Smooth muscle cell (in vitro differentiated cells): ENCODE results near the gene TNIK. TPM values are rescaled to one million over a fixed set of nuclear protein-coding genes. Genes with fewer than 3 reads are reported as not detected.
"Not testable (repeated sequence)": the region's sequence is repeated elsewhere in the genome, so short reads cannot be mapped to it uniquely, and the experiment has no call there.

Experiments
- DNase-seq: peaks from one replicate; lab custom pipeline; 2025; ENCODE audit not compliant: unreplicated experiment; lab: John Stamatoyannopoulos, UW
- H2AFZ ChIP-seq: fragments of 200-600 bp; sonication (generic); 2 replicates; pipeline ENCODE4 v1.6.0; 2016; ENCODE audit warnings: antibody characterized with exemption, low read depth, mild to moderate bottlenecking
- H3F3A ChIP-seq: fragments of 200-600 bp; sonication (generic); 2 replicates; pipeline ENCODE4 v1.6.0; 2017; ENCODE audit warnings: antibody characterized with exemption, low read depth
- H3K27ac ChIP-seq: fragments of 200-600 bp; sonication (generic); 2 replicates; pipeline ENCODE4 v1.5.1; 2016; ENCODE audit warnings: low read depth, mild to moderate bottlenecking
- H3K27me3 ChIP-seq: fragments of 200-600 bp; sonication (generic); 2 replicates; pipeline ENCODE4 v1.6.1; 2016; ENCODE audit warnings: low read depth, mild to moderate bottlenecking
- H3K36me3 ChIP-seq: fragments of 200-600 bp; sonication (generic); 2 replicates; pipeline ENCODE4 v1.5.1; 2016; ENCODE audit warnings: low read depth
- H3K4me1 ChIP-seq: fragments of 200-600 bp; sonication (generic); 2 replicates; pipeline ENCODE4 v1.5.1; 2016; ENCODE audit warnings: low read depth
- H3K4me2 ChIP-seq: fragments of 200-600 bp; sonication (generic); 2 replicates; pipeline ENCODE4 v1.6.0; 2016; ENCODE audit warnings: mild to moderate bottlenecking
- H3K4me3 ChIP-seq: fragments of 200-600 bp; sonication (generic); 2 replicates; pipeline ENCODE4 v1.5.1; 2016; ENCODE audit warnings: mild to moderate bottlenecking
- H3K79me2 ChIP-seq: fragments of 200-600 bp; sonication (generic); 2 replicates; pipeline ENCODE4 v1.6.0; 2016; ENCODE audit warnings: low read depth, mild to moderate bottlenecking
- H3K9ac ChIP-seq: fragments of 200-600 bp; sonication (generic); 2 replicates; pipeline ENCODE4 v1.6.0; 2016; ENCODE audit warnings: low read depth
- H3K9me3 ChIP-seq: fragments of 200-600 bp; sonication (generic); replicated peaks from 2 replicates; pipeline ENCODE4 v1.5.1; 2016; ENCODE audit warnings: low read depth
- H4K20me1 ChIP-seq: fragments of 200-600 bp; sonication (generic); 2 replicates; pipeline ENCODE4 v1.6.0; 2016; ENCODE audit warnings: low read depth
- WGBS: methylation state at CpG from one replicate; pipeline ENCODE4 v1.1.7; 2016; ENCODE audit warnings: low lambda C conversion rate; 5-methylcytosine and 5-hydroxymethylcytosine counted together
- polyA plus RNA-seq: library from polyadenylated mRNA; unstranded; fragments of >200 nt; fragmentation: Nextera tagmentation; extraction: Ambion mirVana; gene quantifications from 2 replicates; pipeline ENCODE4 v1.2.1, GENCODE V29; 2016
- total RNA-seq: library from RNA; depleted of rRNA; stranded (reverse); fragments of >200 nt; gene quantifications from 2 replicates; pipeline ENCODE4 v1.2.3, GENCODE V29; 2014
- TF ChIP-seq, protein P1 (sequence below): fragments of 200-600 bp; sonication (generic); IDR thresholded peaks from 2 replicates; pipeline ENCODE4 v1.5.1; 2017; ENCODE audit warnings: borderline replicate concordance, mild to moderate bottlenecking, antibody characterized with exemption; ENCODE audit not compliant: insufficient read depth, poor library complexity, severe bottlenecking

The TNIK gene
- total and polyA plus RNA-seq, 2 experiments from 2014 or later, result 10.4 to 12.5 TPM

DNA sequence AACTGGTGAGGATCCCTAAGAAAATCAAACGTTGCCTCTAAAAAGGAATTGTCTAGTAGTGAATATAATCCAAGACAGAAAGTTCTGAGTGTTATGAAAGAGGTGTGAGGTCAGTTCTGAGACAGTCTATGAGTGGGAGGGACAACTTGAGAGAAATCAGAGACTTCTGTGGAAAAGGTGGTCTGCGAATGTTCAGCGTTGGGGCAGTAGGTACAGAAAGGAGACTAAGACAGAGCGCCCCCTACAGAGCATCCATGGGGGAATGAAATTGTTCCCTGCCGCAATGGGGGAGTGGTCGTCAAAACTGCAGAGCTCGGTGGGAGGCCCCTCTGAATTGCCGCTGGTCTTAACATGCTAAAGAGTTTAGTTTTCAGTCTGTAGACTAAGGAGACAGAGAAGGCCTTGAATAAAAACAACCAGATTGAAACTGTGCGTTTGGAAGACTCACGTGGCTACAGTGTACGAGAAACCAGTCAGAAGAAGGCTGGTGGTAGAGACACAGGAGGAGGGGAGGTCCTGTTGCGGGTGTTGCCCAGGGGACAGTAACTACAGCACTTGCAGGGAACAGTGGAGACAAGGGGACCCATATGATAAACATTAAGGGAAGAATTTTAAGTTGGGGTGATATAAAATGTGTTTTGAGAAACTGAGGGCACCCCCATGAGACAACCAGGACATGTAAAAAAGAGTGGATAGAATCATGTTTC, 6.9 kb downstream of the TNIK start:
- WGBS, result 26% methylated on average over 12 of the region's 12 CpGs
- no peak for DNase-seq
- Histone ChIP-seq H3K79me2 (peaks cover 57% of the 10 kb centered on the region), H3K4me2 (peak overlapping the region; percentile 12), H3K27ac (peak overlapping the region; percentile 7), H2AFZ (no peak overlapping the region), H3K9ac (no peak overlapping the region), H3K36me3 (no peaks in the 10 kb centered on the region), H3K4me3 (no peak overlapping the region), H3K9me3 (no peaks in the 10 kb centered on the region), H4K20me1 (peaks cover 57% of the 10 kb centered on the region), H3F3A (peaks cover 8% of the 10 kb centered on the region), H3K27me3 (no peaks in the 10 kb centered on the region), H3K4me1 (no peaks in the 10 kb centered on the region)
- TF ChIP-seq, protein P1, sequence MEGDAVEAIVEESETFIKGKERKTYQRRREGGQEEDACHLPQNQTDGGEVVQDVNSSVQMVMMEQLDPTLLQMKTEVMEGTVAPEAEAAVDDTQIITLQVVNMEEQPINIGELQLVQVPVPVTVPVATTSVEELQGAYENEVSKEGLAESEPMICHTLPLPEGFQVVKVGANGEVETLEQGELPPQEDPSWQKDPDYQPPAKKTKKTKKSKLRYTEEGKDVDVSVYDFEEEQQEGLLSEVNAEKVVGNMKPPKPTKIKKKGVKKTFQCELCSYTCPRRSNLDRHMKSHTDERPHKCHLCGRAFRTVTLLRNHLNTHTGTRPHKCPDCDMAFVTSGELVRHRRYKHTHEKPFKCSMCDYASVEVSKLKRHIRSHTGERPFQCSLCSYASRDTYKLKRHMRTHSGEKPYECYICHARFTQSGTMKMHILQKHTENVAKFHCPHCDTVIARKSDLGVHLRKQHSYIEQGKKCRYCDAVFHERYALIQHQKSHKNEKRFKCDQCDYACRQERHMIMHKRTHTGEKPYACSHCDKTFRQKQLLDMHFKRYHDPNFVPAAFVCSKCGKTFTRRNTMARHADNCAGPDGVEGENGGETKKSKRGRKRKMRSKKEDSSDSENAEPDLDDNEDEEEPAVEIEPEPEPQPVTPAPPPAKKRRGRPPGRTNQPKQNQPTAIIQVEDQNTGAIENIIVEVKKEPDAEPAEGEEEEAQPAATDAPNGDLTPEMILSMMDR, result peak; percentile 46

DNA sequence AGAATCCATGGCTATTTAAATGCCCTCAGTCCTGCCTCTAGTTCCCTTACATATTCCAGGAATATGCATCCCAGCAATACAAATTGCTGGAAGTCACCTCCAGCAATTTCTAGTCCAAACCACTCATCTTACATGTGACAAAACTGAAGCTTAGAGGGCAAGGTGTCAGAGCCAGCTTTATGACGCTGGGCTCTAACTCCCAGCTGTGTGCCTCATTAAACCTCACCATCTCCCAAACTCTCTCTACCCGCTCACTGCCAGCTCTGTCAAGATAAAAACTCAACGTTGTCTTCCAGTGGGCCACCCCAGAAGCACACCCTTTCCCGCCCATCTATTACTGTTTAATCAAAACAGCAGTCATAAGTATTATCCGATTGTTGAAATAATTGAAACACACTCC, 7.9 kb downstream of the TNIK start:
- Histone ChIP-seq H2AFZ (no peak overlapping the region), H3K4me3 (no peak overlapping the region), H3K36me3 (no peaks in the 10 kb centered on the region), H3K9me3 (no peaks in the 10 kb centered on the region), H3K27me3 (no peaks in the 10 kb centered on the region), H3K9ac (no peak overlapping the region), H3K4me2 (no peak overlapping the region), H3K4me1 (no peaks in the 10 kb centered on the region), H3K79me2 (peaks cover 58% of the 10 kb centered on the region), H3F3A (peaks cover 8% of the 10 kb centered on the region), H4K20me1 (peaks cover 53% of the 10 kb centered on the region), H3K27ac (no peak overlapping the region)
- WGBS, result 78% methylated on average over 5 of the region's 5 CpGs
- TF ChIP-seq, protein P1, result no peak
- no peak for DNase-seq

- no peak overlapping the region for H3K4me2 ChIP-seq
- no peaks in the 10 kb centered on the region for H3K9me3 ChIP-seq
- H4K20me1 ChIP-seq, result peaks cover 50% of the 10 kb centered on the region
- no peaks in the 10 kb centered on the region for H3K4me1 ChIP-seq
- peaks cover 58% of the 10 kb centered on the region for H3K79me2 ChIP-seq
- no peak overlapping the region for H3K9ac ChIP-seq
- H2AFZ ChIP-seq, result no peak overlapping the region
- peaks cover 6% of the 10 kb centered on the region for H3F3A ChIP-seq
- H3K36me3 ChIP-seq, result no peaks in the 10 kb centered on the region
- DNase-seq, result no peak
- TF ChIP-seq, protein P1, result no peak
- no peak overlapping the region for H3K4me3 ChIP-seq
- no peak overlapping the region for H3K27ac ChIP-seq
- 92% methylated on average over 5 of the region's 5 CpGs for WGBS
- H3K27me3 ChIP-seq, result no peaks in the 10 kb centered on the region
Measured at GRCh38 chr3:171451915-171452314, 8.3 kb downstream of the TNIK start.

- Histone ChIP-seq H4K20me1 (peaks cover 26% of the 10 kb centered on the region), H3K79me2 (peaks cover 38% of the 10 kb centered on the region), H3K4me1 (peaks cover 10% of the 10 kb centered on the region)
- H2AFZ ChIP-seq, H3K4me2 ChIP-seq, H3K9ac ChIP-seq, H3K27ac ChIP-seq, H3K36me3 ChIP-seq, H3K9me3 ChIP-seq, H3K27me3 ChIP-seq, H3F3A ChIP-seq, H3K4me3 ChIP-seq, DNase-seq: not testable (repeated sequence)
- WGBS, result 8% methylated on average over 1 of the region's 1 CpG
Measured at GRCh38 chr3:171447579-171447891, 12.7 kb downstream of the TNIK start.
